ENCODE results near the gene MAP1B. TPM values are rescaled to one million over a fixed set of nuclear protein-coding genes. Genes with fewer than 3 reads are reported as not detected.
A peak's percentile ranks its signal among the peaks of the same experiment; 100 is the strongest.

The MAP1B gene
- total and polyA plus RNA-seq, 9 of the 15 experiments (the other 6 are each of a cell fraction or from before 2014, with no cell fraction given), result 5.2 to 66.1 (median 17.3) TPM

DNA sequence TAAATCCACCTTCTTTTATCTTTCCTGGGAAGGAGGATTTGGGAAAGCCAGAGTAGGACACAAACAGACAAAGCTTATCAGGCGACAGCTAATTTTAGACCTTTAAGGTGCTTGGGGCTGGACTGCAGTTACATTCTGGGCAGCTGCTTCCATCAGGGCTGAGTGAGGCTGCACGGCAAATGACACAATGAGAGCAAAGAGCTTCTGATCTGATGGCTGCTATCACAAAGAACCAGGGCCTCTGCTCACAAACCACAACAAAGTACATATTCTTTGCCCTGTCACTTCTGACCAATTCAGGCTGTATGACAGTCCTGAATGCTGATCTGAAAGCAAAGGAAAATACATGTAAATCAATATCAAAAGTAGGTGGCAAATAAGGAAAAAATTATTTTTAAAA is 119.7 kb downstream of the MAP1B start (continued):
- TF ChIP-seq, protein P1, sequence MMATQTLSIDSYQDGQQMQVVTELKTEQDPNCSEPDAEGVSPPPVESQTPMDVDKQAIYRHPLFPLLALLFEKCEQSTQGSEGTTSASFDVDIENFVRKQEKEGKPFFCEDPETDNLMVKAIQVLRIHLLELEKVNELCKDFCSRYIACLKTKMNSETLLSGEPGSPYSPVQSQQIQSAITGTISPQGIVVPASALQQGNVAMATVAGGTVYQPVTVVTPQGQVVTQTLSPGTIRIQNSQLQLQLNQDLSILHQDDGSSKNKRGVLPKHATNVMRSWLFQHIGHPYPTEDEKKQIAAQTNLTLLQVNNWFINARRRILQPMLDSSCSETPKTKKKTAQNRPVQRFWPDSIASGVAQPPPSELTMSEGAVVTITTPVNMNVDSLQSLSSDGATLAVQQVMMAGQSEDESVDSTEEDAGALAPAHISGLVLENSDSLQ (IDR thresholded peaks at IDR 0.05), result peak; percentile 75
- peak in 1 of 3 experiments; percentile 31; a peak in 1 of 6 replicates for TF ChIP-seq ZBTB11 (CRISPR knock-in tag; IDR thresholded peaks at IDR 0.05)
- TF ChIP-seq MNT (conservative IDR thresholded peaks at IDR 0.05), result no peak
- no peak for TF ChIP-seq ZNF224 (CRISPR knock-in tag; IDR thresholded peaks at IDR 0.05)
- peak; percentile 69 for TF ChIP-seq NFE2 (IDR thresholded peaks at IDR 0.05; ENCODE audit: low read depth)
- peak in 1 of 2 experiments; percentile 25; a peak in 1 of 4 replicates for TF ChIP-seq TBL1XR1 (IDR thresholded peaks at IDR 0.05; ENCODE audit: low read length in 2 of 2)
- TF ChIP-seq RUNX1 (IDR thresholded peaks at IDR 0.05; ENCODE audit: low read depth), result 0 out of 2 replicates have a peak, but pooled peaks have one; percentile 54
- no peak for TF ChIP-seq MAFG (tag; conservative IDR thresholded peaks at IDR 0.05)
- TF ChIP-seq THRB (CRISPR knock-in tag; conservative IDR thresholded peaks at IDR 0.05), result no peak
- TF ChIP-seq ZBTB1 (CRISPR knock-in tag; IDR thresholded peaks at IDR 0.05; ENCODE audit: borderline replicate concordance, low read depth), result no peak
- TF ChIP-seq ZNF316 (IDR thresholded peaks at IDR 0.05), result no peak
- TF ChIP-seq GABPB2 (CRISPR knock-in tag; conservative IDR thresholded peaks at IDR 0.05), result no peak
- TF ChIP-seq ATF4 (CRISPR knock-in tag; IDR thresholded peaks at IDR 0.05), result peak; percentile 20; the same call in 1 of the 2 replicates
- TF ChIP-seq, protein P2, sequence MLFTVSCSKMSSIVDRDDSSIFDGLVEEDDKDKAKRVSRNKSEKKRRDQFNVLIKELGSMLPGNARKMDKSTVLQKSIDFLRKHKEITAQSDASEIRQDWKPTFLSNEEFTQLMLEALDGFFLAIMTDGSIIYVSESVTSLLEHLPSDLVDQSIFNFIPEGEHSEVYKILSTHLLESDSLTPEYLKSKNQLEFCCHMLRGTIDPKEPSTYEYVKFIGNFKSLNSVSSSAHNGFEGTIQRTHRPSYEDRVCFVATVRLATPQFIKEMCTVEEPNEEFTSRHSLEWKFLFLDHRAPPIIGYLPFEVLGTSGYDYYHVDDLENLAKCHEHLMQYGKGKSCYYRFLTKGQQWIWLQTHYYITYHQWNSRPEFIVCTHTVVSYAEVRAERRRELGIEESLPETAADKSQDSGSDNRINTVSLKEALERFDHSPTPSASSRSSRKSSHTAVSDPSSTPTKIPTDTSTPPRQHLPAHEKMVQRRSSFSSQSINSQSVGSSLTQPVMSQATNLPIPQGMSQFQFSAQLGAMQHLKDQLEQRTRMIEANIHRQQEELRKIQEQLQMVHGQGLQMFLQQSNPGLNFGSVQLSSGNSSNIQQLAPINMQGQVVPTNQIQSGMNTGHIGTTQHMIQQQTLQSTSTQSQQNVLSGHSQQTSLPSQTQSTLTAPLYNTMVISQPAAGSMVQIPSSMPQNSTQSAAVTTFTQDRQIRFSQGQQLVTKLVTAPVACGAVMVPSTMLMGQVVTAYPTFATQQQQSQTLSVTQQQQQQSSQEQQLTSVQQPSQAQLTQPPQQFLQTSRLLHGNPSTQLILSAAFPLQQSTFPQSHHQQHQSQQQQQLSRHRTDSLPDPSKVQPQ (CRISPR knock-in tag; IDR thresholded peaks at IDR 0.05; ENCODE audit: borderline replicate concordance), result 0 out of 2 replicates have a peak, but pooled peaks have one; percentile 9
- peak; percentile 56; the same call in 1 of the 2 replicates for TF ChIP-seq NCOR1 (IDR thresholded peaks at IDR 0.05)
- TF ChIP-seq SRSF3 (IDR thresholded peaks at IDR 0.05; ENCODE audit: insufficient read depth, low read length), result no peak

Measured in K562 (cell line).